HG02678 (cell line): ENCODE data around the gene HYAL1.
"Not testable (repeated sequence)": the region's sequence is repeated elsewhere in the genome, so short reads cannot be mapped to it uniquely, and the experiment has no call there.

Source experiments
- ATAC-seq: cut with Tn5 transposase; IDR thresholded peaks from one replicate; pipeline ENCODE4 v1.9.1; 2021; ENCODE audit warnings: mild to moderate bottlenecking, moderate library complexity; ENCODE audit not compliant: unreplicated experiment

Gene HYAL1

DNA sequence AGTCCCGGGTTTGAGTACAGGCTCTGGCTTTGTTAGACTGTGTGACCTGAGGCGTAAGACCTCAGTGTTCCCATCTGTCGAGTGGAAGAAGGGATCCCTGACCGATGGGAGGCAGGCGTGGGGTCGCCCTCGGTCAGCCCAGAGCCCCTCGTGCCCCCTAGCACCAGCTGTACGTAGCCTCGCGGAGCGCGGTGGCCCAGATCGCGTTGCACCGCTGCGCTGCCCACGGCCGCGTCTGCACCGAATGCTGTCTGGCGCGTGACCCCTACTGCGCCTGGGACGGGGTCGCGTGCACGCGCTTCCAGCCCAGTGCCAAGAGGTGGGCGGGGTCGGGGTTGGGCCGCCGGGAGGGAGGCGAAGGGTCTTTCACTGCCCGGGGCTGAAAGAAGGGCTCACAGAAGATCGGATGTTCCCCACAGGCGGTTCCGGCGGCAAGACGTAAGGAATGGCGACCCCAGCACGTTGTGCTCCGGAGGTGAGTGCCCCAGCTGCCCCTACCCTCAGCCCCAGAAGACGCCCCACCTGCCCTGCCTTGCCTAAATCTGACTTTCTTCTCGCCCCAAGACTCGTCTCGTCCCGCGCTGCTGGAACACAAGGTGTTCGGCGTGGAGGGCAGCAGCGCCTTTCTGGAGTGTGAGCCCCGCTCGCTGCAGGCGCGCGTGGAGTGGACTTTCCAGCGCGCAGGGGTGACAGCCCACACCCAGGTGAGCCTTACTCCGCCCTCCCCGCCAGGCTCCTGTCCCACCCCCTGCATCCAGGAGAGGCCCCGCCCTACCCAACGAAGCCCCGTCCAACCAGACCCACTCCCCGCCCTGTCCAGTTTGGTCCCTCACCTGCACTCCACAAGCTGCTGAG, 28.0 kb downstream of the HYAL1 start:
- no peak for ATAC-seq

DNA sequence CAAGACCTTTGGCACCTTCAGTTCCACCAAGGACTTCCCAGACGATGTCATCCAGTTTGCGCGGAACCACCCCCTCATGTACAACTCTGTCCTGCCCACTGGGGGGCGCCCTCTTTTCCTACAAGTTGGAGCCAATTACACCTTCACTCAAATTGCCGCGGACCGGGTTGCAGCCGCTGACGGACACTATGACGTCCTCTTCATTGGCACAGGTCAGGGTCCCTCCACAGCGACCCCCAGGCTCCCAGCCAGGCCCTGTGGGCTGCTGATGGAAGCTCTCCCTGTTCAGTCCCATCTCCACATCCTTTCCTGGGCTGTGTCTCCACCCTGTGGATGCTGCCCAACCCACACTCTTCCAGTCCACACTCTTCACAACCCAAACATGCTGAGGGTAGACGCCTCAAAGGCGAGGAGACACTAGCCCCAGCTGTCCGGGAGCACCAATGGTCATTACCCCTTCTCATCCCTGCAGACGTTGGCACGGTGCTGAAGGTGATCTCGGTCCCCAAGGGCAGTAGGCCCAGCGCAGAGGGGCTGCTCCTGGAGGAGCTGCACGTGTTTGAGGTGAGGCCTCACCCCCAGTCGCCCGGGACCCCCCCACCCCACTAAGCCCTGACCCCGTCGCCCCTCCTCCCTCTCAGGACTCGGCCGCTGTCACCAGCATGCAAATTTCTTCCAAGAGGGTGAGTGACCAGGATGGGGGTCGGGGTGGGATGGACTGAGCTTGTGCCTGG, 28.8 kb downstream of the HYAL1 start:
- no peak for ATAC-seq

- no peak for ATAC-seq
Observed at GRCh38 chr3:50273689-50274065, 29.7 kb downstream of the HYAL1 start.

DNA sequence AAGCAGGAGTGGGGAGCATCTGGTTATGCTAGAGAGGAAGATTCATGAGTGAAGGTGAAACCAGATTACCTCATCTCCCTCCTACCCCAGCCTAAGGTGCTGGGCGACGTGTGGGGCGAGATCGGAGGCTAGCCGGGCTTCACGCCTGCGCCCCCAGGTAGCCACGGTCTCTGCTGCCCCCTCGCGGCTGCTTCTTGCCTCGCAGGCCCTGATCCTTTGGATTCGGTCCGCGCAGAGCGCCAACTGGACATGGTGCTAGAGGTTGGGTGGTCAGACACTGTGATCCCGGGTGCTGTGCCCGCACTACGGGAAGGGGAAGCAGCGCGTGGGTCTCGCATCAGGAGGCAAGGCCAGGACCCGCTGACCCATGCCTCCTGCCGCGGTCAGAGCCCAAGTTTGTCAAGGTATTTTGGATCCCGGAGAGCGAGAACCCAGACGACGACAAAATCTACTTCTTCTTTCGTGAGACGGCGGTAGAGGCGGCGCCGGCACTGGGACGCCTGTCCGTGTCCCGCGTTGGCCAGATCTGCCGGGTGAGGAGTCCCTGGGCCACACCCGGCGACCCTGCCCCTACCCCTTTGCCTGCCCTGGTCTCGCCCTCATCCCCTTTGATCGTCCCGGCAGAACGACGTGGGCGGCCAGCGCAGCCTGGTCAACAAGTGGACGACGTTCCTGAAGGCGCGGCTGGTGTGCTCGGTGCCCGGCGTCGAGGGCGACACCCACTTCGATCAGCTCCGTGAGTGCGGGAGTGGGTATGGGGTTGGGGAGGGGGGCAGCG, 30.3 kb downstream of the HYAL1 start:
- peak; percentile 83 for ATAC-seq

GRCh38 chr3:50272538-50272910, 30.9 kb downstream of the HYAL1 start:
- ATAC-seq = not testable (repeated sequence)

DNA sequence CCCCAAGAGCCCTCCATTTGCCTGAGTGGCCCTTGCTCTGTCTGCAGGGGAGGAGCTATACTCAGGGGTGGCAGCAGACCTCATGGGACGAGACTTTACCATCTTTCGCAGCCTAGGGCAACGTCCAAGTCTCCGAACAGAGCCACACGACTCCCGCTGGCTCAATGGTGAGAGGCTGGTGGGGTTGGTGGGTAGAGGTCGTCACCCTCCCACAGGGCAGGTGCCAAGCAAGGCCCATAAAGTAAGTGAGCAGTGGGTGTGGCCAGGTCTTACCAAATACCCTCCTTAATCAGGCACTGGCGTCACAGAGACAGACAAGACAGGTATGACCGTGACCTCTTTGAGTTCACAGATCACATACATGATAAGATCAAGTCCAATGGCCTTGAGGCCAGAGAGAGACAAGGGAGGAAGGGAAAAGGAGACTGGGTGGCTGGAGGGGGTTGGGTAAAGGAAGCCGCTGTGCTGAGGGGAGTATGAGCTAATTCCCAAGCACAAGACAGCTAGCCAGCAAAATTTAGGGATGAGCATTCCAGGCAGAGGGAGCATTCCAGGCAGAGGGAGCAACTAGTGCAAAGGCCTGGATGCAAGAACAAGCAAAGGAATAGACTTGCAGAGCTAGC, 31.9 kb downstream of the HYAL1 start:
- ATAC-seq = no peak

DNA sequence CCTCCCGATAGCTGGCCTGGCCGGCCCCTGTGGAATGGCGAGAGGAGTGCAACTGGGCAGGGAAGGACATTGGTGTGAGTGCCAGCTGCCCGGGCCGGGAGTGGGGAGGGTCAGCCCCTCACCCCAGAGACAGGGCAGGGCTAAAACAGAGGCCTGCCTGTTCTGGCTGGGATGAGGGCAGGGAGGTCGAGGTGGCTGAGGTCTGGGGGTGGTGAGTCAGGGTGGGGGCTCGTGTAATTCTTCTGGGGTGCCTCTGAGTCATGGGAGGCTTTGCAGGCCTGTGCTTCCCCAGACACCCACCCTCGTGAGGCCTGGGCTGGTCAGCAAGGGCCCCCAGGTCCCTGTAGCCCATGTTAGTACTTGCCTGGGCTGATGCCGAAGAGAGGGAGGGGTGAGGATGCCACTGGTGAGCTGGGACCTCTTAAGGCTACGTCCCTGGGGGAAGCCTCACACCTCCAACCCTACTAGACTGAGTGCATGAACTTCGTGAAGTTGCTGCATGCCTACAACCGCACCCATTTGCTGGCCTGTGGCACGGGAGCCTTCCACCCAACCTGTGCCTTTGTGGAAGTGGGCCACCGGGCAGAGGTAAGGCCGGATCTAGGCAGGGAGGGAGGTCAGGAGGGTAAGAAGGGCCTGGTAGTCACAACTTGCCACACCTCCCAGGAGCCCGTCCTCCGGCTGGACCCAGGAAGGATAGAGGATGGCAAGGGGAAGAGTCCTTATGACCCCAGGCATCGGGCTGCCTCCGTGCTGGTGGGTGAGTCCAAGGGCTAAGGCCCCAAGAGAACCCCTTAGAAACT, 32.8 kb downstream of the HYAL1 start:
- ATAC-seq = no peak

GRCh38 chr3:50269977-50270413, 33.4 kb downstream of the HYAL1 start:
- ATAC-seq = no peak

DNA sequence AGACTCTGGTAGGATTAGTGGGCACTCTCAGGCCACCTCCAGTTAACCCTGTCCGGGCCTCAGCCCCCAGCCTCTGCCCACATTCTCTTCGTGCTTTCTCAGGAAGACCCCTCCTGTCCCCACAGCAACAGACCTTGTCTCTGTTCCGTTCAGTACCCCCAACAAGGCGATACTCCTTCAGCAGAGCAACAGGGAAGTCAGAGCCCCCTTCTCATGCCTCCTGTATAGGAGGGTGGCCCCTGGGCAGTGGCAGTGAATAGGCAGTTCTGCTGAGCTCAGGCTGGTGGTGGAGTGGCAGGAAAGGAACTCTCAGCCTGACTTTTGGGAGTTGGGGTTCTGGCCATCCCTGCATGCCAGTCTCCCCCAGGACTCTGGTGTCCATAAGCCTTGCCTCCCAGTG, 33.9 kb downstream of the HYAL1 start:
- no peak for ATAC-seq

DNA sequence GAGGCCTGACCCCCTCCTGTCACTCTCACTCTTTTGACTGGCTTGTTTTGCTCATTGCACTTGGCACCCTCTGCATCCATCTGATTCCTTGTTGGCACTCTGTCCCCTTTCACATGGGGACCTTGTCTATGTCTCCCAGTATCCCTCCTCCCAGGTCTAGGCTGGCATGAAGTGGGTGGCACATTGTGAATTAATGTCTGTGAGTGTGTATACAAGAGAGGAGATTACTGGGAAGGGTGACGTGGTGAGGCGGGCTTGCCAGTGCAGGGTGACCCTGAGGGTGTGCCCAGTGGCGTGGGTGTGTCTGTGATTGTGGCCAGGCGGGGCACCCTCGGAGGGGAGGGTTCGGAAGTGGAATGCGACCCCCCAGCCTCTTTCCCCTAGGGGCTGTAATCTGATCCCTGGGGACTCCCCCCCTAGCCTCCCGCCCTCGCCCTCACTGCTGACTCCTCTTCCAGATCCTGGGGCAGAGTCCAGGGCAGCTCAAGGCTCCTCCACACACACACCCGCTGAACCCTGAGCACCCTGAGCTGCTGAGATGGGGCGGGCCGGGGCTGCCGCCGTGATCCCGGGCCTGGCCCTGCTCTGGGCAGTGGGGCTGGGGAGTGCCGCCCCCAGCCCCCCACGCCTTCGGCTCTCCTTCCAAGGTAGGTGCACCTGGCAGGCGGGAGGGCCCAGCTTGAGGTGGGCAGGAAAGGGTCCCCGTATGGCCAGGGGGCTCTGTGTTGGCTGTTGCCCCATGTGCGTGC, 34.5 kb downstream of the HYAL1 start, which contains the start of gene SEMA3B:
SEMA3B (plus strand) TSS at position 445 of the 749 bp plus-strand sequence; CDS start at position 539, 94 bp downstream.
- no peak for ATAC-seq

DNA sequence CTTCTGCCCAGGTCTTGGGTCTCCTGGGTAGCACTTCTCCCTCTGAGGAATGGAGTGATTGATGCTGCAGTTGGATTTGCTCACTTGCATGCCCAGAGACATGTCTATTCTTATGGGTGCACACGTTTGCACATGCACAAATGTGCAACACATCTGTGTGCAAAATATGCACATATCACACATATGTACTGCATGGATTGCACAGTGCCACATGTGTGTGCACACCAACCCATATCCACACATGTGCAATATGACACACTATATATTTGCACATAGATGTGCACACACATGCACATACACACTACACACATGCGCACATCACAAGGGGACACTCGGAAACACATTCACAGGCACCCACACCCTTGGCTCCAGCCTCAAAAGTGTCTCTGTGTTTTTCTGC, 35.1 kb downstream of the HYAL1 start:
- no peak for ATAC-seq

GRCh38 chr3:50267280-50267913, 36.0 kb downstream of the HYAL1 start:
- ATAC-seq = no peak

- no peak for ATAC-seq
Observed at GRCh38 chr3:50266836-50267235, 36.5 kb downstream of the HYAL1 start.

- no peak for ATAC-seq
Observed at GRCh38 chr3:50266017-50266416, 37.4 kb downstream of the HYAL1 start.

GRCh38 chr3:50265571-50265970, 37.8 kb downstream of the HYAL1 start:
- ATAC-seq = no peak

DNA sequence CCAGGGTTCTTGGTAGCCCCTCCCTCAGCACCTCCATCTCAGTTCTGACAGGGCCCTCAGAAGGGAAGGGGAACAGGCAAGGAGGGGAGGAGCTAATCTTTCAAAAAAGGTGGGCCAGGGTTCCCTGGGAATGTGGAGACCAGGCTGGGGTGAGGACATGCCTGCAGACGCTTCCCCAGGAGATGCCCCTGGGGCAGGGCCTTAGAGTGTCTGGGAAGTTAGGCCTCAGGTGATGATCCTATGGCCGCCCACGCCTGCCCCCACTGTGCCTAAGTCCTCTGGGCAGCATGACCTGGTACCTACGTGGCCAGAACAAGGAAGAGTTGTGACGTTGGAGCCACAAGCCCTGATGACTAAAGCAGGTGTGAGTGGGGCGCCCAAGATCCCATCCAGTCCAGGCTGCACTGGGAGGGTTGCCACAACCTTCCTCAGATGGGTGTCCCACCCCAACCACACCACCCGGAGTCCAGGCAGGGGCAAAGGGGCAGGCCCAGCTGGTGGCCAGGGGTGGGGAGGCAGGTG, 38.3 kb downstream of the HYAL1 start:
- ATAC-seq = no peak

DNA sequence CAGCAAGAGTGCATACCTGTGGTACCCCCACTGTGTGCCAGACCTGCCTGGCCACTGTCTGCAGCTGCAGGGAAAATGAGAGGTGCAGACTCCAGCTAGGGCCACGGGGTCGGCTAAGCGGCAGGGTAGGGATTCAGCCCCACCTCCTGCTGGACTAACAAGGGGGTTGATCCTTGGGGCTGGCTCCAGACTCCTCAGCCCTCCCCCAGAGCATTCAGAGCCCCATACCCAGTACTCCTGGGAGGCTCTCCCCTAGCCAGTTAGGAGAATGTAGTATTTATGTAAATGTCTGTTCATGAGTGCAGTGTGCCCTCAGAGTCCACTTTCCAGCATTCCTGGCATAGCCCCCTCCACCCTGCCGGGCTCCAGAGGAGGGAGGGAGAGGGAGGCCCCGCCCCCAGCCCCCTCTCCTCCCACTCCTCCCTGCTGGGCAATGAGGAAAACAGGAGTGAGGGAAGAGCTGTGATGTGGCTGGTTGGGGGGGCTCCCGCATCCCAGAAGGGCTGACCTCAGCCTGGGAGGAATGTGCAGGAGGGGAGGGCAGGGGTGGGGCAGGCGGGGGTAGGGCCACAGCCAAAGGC, 38.9 kb downstream of the HYAL1 start:
- no peak for ATAC-seq
